NCI-H226 (cell line): ENCODE results near the gene PRF1.
"Not testable (repeated sequence)": the region's sequence is repeated elsewhere in the genome, so short reads cannot be mapped to it uniquely, and the experiment has no call there.

Experiments used
- DNase-seq: peaks from one replicate; pipeline ENCODE4 v3.0.0-alpha.2; 2015

Gene PRF1

DNA sequence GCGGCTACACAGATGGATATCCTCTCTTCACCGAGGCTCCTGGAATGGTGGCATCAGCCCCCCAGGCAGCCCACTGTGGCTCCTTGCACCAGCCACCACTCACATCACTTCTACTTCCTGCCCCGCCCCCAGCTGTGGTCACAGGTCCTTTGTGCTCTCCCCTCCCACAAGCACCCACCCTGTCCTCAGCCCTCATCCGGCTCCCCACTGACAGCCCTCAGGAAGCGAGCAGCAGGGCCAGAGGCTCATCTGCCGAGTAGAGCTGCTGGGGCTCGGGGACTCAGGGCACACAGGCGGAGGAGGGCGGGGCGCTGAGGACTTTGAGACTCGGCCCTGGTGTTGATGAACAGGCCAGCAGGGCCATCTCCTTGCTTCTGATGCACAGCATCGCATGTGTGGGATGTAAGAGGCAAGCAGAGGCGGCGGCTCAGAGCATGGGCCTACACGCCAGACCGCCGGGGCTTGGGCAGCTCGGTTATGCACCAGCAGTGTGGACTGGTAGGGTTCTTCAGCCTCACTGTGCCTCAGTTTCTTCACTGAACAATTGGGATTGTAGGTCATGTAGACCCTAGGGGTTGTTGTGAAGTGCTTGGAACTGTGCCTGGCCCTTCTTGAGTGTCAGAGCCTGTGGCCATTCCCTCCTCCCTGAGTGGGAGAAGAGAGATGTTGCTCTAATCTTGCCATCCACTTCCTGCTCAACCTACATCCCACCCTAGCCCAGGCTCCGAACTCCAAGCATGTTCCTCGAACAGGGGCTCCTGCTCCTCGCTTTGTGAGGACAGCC is at the start of gene PRF1:
Gene PRF1, minus strand, starts transcription at position 77 of the 784 bp plus-strand sequence. CDS start 1,839 bp downstream, outside the sequence.
- DNase-seq: no peak

DNA sequence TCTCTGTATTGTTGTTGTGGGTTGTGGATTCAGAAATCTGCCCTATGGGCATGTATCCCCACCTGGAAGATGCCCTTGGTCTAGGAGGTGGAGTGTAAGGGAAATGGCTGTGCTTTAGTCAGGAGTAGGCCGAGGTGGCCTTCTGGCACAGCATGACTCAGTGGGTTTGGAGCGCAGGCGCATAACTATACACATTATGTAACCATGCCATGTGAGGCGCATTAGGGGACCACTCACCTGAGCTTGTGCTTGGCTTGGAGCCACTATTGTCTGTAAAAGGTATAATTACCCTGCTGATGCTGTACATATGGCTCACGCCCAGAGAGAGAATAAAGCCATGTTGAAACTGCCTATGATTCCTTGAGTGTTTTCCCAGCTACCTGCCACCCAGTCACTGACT is 49.1 kb upstream of the PRF1 start:
- no peak for DNase-seq

DNA sequence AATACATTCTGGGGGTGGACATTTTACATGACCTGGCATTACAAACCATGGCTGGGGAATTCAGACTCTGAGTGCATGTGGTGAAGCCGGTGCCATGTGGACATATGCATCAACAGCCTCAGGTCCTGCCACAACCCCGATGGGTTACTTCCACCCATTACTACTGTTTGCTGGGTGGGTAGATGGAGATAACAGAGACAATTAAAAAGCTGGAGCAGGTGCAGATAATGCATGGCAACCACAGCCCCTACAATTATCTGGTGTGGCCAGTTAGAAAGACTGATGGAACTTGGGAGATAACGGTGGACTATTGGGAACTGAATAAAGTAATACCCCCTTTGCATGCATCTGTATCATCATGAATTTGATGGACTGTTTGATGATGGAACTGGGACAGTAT is 48.2 kb upstream of the PRF1 start:
- DNase-seq: no peak

DNA sequence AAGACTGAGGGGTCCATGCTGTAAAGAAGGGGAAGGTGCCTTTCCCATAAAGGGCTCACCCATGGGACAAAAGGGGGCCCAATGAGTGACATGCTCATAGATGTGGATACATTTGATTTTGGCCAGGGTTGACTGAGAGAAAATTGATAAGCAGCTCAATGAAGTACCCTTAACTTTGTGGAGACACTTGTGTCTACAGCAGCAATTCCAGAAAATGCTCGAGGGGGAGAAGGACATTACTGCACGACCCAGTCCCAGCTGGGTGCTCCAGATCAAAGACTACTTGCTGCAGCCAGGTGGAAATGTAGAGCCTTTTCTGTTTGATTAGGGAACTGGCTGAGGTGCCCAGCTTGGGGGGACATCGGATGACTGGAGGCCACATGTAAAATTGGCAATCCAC is 47.6 kb upstream of the PRF1 start:
- no peak for DNase-seq

DNA sequence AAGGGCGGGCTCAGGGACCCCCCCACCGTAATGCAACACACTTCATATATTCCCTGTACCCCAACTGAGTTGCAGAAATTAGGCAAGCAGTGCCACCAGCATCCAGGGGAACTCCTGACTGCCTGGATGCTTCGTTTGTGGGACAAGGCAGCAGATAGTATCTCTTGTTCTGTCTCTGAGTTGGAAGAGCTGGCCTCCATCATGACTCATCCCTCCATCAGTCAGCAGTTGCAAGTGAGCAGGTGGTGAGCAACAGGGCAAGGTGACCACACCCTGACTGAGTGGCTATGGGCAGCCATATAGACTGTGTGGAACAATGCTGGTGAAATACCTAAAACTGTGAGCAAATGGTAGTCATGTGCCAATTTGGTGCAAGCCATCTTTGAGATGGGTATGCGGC is 47.0 kb upstream of the PRF1 start:
- peak; percentile 73 for DNase-seq

DNA sequence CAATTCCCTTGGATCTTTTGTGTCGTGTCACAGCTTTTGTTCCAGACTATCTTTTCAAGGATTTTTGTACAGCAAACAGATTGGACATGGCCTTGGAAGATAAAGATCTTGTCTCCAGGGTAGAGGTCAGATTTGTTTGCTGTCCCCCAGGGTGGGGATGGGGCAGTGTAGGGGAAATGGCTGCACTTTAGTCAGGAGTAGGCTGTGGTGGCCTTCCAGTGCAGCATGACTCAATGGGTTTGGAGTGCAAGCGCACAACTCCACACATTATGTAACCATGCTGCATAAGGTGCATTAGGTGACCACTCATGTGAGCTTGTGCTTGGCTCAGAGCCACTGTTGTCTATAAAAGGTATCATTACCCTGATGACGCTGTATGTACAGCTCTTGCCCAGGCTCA is 45.9 kb upstream of the PRF1 start:
- no peak for DNase-seq

DNA sequence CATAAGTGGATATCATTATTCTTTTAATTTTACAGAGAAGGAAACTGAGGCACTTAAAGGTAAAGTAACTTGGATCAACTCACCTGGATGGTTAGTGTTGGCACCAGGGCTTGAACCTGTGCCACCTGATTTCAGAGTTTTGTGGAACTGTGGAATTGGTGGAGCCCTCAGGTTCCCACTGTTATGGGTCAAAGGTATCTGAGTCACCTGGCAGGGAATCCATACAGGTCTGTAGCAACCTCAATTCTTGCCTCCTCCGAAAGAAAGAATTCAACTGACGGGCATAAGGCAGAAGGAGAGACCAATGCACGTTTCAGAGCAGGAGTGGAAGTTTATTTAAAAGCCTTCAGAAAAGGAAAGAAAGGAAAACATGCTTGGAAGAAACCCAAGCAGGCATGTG is 44.5 kb upstream of the PRF1 start:
- DNase-seq: no peak

DNA sequence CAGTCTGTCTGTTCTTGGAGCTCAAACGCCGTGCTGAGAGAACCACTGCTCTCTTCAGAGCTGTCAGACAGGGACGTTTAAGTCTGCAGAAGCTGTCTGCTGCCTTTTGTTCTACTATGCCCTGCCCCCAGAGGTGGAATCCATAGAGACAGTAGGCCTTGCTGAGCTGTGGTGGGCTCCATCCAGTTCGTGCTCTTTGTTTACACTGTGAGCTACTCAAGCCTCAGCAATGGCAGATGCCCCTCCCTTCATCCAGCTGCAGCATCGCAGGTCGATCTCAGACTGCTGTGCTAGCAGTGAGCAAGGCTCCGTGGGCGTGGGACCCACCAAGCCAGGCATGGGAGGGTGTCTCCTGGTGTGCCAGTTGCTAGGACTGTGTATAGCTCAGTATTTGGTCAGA is 42.4 kb upstream of the PRF1 start:
- DNase-seq: not testable (repeated sequence)

DNA sequence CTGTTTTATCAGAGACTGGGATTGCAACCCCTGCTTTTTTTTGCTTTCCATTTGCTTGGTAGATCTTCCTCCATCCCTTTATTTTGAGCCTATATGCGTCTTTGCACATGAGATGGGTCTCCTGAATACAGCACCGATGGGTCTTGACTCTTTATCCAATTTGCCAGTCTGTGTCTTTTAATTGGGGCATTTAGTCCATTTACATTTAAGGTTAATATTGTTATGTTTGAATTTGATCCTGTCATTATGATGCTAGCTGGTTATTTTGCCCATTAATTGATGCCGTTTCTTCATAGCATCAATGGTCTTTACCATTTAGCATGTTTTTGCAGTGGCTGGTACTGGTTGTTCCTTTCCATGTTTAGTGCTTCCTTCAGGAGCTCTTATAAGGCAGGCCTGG is 40.7 kb upstream of the PRF1 start:
- DNase-seq: not testable (repeated sequence)

DNA sequence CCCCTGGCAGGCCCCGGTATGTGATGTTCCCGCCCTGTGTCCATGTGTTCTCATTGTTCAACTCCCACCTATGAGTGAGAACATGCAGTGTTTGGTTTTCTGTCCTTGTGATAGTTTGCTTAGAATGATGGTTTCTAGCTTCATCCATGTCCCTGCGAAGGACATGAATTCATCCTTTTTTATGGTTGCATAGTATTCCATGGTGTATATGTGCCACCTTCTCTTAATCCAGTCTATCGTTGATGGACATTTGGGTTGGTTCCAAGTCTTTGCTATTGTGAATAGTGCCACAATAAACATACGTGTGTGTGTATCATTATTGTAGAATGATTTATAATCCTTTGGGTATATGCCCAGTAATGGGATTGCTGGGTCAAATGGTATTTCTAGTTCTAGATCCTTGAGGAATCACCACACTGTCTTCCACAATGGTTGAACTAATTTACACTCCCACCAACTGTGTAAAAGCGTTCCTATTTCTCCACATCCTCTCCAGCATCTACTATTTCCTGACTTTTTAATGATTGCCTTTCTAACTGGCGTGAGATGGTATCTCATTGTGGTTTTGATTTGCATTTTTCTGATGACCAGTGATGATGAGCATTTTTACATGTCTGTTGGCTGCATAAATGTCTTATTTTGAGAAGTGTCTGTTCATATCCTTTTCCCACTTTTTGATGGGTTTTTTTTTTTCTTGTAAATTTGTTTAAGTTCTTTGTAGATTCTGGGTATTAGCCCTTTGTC is 37.3 kb upstream of the PRF1 start:
- DNase-seq: not testable (repeated sequence)

DNA sequence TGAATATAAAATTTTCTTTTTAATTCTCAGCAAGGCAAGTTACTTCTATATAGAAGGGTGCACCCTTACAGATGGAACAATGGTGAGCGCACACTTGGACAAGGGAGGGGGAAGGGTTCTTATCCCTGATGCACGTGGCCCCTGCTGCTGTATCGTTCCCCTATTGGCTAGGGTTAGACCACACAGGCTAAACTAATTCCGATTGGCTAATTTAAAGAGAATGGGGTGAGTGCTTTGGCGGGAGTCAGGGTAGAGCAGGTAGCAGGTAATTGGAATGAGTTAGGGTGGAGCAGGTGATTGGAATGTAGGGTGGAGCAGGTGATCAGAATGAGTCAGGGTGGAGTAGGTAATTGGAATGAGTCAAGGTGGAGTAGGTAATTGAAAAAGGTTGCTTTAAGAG is 32.0 kb upstream of the PRF1 start:
- DNase-seq: not testable (repeated sequence)

DNA sequence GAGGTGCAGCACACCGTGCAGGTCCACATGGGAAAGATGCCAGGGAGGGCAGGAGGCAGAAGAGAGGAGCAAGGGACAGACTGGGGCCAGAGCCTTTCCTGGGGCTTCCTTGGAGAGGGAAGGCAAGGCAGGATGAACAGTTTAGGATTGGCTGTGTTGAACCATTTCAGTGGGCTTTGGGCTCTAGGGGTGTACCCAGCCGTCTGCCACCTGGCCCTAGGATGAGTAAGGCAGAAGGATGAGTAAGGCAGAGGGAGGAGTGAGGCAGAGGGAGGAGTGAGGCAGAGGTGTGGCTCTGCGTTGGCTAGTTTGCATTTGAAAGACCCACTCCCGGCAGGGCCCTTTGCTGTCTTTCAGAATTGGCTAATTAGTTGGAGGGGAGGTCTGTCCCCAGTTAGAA is 31.5 kb upstream of the PRF1 start:
- DNase-seq: peak; percentile 16

DNA sequence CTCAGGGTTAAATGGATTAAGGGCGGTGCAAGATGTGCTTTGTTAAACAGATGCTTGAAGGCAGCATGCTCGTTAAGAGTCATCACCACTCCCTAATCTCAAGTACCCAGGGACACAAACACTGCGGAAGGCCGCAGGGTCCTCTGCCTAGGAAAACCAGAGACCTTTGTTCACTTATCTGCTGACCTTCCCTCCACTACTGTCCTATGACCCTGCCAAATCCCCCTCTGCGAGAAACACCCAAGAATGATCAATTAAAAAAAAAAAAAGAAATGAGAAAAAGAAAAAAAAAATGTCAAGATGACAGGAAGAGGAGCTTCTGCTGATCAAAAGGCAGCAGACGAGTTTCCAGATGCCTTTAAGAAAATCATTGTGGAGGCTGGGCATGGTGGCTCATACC is 29.2 kb upstream of the PRF1 start:
- not testable (repeated sequence) for DNase-seq

DNA sequence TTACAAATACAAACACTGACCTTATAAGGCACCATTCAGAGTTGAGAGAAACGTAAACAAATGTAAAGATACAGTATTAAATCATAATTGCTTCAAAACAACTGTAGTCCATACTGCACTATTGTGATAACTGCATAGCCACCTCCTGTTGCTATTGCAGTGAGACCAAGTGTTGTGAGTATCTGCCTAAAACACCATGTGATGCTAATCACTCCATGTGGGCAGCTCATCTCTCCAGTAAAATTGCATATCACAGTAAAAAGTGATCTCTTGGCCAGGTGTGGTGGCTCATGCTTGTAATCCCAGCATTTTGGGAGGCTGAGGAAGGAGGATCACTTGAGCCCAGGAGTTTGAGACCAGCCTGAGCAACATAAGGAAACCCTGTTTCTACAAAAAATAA is 26.8 kb upstream of the PRF1 start:
- DNase-seq: no peak

DNA sequence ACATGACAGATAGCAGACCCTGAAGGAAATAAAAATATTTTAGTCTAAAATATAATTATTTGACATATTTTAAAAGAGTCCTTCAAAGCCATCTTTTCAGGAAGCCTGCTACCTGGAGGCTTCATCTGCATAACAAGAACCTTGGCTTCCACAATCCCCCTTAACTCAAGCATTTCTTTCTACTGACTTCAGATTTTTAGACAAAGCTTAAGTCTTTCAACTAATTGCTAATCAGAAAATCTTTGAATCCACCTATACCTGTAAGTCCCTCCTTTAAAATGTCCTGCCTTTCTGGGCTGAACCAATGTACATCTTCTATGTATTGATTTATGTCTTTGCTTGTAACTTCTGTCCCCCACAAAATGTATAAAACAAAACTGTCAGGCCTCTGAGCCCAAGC is 23.5 kb upstream of the PRF1 start:
- no peak for DNase-seq

DNA sequence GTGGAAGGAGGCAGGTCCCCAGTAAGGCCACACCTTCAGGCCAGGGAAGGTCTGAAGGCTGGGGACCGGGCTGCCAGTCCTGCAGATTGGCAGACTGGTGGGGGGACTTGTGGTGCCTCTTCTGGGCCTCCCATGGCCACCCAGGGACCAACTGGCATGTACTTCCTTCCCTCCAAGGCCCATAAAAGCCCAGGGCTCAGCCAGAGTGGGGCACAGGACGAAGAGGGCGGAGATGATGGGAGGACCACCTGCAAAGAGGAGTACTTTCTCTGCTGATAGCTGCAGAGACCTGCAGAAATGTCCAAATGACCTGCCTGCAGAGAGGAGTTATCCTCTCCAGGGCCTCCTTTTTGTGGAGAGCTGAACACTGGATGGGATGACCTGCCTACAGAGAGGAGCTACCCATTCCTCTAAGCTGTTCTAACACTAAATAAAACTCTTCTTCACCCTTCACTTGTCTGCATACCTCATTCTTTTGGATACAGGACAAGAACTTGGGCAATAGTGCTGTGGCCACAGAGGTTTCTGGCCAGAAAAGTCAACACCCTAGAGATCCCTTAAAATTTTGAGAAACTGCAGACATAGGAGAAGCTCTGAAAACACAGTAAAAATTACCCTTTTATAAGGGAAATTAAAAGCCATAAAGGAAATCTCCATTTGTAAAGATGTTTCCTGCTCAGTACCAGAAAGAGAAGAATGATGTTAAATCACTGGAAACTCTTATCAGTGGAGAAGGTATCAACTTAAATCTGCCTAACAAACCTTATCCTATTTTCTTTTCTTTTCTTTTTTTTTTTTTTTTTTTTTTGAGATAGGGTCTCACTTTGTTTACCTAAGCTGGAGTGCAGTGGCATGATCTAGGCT is 20.7 kb upstream of the PRF1 start:
- DNase-seq: no peak

DNA sequence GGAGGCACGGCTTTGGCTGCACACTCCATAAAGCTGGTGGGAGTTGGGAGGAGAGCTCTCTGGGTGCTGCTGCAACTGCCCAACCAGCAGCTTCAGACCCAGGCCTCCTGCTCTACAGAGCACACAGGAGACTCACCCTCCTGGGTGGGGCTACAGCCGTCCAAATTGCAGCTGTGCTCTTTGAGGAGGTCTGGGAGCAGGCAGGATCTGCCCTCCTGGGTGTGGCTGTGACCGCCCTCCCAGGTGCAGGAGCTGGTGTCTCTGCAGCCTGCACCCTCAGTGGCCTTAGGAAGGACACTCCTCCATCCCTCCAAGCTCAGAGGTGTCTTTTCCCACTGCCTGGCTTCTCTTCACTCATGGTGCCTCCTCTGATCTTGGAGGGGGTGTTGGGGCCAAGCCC is 20.0 kb upstream of the PRF1 start:
- no peak for DNase-seq

DNA sequence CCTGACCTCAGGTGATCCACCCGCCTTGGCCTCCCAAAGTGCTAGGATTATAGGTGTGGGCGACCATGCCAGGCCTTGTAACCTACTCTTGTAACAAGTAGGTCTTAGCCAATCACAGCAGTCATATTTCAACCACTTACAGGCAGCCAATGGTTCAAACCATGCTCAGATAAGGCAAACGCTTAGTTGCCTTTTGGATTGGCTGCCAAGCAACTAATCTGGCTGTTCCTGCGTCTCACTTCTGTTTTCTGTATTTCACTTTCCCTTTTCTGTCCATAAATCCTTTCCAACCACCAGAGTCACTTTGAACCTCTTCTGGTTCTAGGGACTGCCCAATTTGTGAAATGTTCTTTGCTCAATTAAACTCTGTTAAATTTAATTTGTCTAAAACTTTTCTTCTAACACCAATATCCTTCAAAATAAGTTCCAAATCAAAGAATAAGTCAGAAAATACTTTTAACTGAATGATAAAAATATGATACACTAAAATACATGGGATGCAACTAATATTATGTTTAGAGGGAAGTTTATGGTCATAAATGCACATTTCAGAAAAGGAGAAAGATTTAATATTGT is 19.1 kb upstream of the PRF1 start:
- DNase-seq: no peak

DNA sequence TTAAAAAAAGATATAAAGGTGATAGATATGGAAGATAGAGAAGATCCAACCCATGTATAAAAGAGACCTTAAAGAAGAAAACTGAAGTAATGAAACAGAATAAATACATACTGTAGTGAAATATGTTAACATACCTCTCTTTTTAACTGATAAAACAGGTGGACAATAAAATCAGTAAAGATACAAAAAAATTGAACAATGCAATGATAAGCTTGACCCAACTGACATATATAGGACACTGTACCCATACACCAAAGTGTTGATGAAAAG is 17.4 kb upstream of the PRF1 start:
- no peak for DNase-seq

DNA sequence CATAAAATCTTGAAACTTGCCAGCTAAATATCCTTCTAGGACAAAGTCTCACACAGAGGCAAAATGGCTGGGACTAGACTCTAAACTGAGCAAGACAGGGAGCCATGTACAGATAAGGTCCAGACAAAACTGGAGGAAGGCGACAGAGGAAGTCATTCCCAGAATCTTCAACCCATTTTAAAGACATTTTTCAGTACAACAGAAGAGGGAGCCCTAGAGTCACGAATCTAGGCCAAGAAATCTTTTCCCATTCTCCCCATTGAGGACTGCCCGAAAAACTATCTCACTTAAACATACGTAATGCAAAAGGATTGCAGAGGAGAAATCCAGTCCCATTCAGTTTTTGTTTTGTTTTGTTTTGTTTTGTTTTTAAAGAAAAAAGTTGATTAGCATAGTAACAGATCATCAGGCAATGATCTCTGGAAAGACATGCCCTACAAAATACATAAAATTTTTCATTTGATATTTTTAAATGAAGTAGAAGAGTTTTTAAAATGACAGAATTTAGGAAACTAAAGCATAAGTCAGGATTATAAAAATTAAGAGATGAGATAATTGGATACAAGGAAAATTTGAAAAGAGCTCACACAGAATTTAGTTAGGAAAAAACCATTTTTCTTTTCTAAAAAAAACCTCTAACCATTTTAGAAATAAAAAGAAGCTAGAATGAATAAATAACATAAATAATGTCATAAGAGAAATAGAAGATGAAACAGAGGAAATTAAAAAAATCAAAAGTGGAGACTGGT is 16.9 kb upstream of the PRF1 start:
- peak; percentile 33 for DNase-seq

DNA sequence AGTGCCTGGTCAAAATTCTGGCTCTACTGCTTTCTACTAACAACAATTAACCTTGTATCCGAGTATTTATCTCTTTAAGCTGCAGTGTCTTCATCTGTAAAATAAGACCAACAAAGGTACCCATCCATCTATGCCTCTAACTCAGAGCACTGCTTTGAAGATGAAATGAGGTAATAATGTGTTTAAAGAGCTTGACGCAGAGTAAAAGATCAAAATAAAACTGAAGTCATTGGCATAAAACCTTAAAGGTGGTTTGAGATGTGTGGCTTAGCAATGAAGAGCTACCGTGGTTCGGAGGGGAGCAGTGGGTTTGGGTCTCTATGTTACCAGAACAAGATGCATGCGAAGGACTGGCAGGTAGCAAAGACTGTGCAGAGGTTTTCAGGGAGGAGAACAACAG is 16.1 kb upstream of the PRF1 start:
- no peak for DNase-seq

DNA sequence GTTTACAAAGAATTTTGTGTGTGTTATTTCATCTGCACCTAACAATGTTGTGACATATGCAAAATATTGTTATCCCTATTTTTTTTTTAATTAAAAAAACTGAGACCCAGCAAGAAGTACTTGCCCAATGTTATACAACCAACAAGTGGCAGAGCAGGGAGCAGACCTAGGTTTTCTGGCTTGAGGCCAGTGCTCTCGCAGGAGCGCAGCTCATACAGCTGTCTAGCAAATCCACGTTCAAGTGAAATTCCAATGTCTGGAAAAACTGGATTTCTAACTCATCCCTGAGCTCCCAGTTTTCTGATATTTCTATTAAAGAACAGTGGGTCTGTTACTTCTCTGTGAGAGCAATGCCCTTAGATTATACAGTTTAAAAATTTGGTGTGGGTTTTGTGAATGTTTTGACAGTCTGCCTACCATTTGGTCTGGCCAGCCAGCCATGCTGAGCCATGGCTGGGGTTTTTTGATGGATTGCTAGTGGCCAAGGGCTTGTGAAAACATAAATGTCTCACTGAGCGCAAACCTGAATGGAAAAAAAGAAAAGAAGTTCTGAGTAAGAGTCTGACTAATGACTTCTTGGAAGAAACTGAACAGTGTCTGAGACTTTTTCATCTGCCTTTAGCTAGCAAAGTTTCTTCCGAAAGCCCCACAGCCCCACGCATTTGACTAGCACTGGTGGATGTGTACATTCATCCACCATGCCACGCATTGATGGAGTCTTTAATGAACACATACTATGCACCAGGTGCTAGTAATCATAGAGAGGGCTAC is 15.4 kb upstream of the PRF1 start:
- no peak for DNase-seq
